Prostate gland (tissue), 2 donors: ENCODE data around the gene MT1F. TPM values are rescaled to one million over a fixed set of nuclear protein-coding genes. Genes with fewer than 3 reads are reported as not detected.
"Not testable (repeated sequence)": the region's sequence is repeated elsewhere in the genome, so short reads cannot be mapped to it uniquely, and the experiment has no call there.

Source experiments
- DNase-seq: peaks from one replicate; pipeline ENCODE4 v3.0.0-alpha.2; 2019; ENCODE audit warnings: low spot score
- H3K27ac ChIP-seq, 2 donors: fragments of 200-600 bp; sonication (generic); 2 replicates each; pipeline ENCODE4 v1.5.1; 2017 to 2019
- H3K27me3 ChIP-seq: fragments of 200-600 bp; sonication (generic); replicated peaks from 2 replicates; pipeline ENCODE4 v1.5.1; 2019; ENCODE audit not compliant: insufficient read depth
- H3K36me3 ChIP-seq, 2 donors: fragments of 200-600 bp; sonication (generic); 1 replicate in 1 of 2; 2 replicates in 1 of 2; pipeline versions ENCODE4 v1.5.1 to v1.8.1; 2017 to 2019
- H3K4me1 ChIP-seq: fragments of 200-600 bp; sonication (generic); replicated peaks from 2 replicates; pipeline ENCODE4 v1.5.1; 2019
- H3K4me3 ChIP-seq, 2 donors: fragments of 200-600 bp; sonication (generic); 2 replicates each; pipeline ENCODE4 v1.5.1; 2017 to 2019
- H3K9me3 ChIP-seq: fragments of 200-600 bp; sonication (generic); 2 replicates; pipeline ENCODE4 v1.5.1; 2017
- CTCF ChIP-seq, 4 experiments: fragments of 200-600 bp in 2 of 4; fragments of 450-650 bp in 2 of 4; sonication (generic) in 2 of 4; IDR thresholded peaks; 1 replicate in 3 of 4; 2 replicates in 1 of 4; pipeline ENCODE4 v1.5.1; 2016 to 2019; ENCODE audit warnings: antibody characterized with exemption in 4 of 4, mild to moderate bottlenecking in 2 of 4, moderate library complexity in 2 of 4
- POLR2A ChIP-seq: fragments of 450-650 bp; IDR thresholded peaks from one replicate; pipeline ENCODE4 v1.6.1; 2016; ENCODE audit warnings: antibody characterized with exemption, mild to moderate bottlenecking
- POLR2AphosphoS5 ChIP-seq: sonication (generic); formaldehyde crosslinking; IDR thresholded peaks from one replicate; pipeline ENCODE4 v1.6.1; 2017; ENCODE audit warnings: antibody characterized with exemption
- WGBS: methylation state at CpG from one replicate; pipeline ENCODE4 v1.1.5; 2018; 5-methylcytosine and 5-hydroxymethylcytosine counted together
- intact Hi-C: fragments of 100-400 bp; cut with DNase I; formaldehyde crosslinking; loops from one replicate; pipeline ENCODE4 v1.14.2; 2022
- total RNA-seq, 2 donors: library from RNA; depleted of rRNA; stranded (reverse); fragments of >200 nt; gene quantifications; one replicate each; pipeline ENCODE4 v1.1.0, GENCODE V29; 2016

MT1F gene
- total RNA-seq, 2 donors from 2014 or later = 18.5 to 37.3 TPM

DNA sequence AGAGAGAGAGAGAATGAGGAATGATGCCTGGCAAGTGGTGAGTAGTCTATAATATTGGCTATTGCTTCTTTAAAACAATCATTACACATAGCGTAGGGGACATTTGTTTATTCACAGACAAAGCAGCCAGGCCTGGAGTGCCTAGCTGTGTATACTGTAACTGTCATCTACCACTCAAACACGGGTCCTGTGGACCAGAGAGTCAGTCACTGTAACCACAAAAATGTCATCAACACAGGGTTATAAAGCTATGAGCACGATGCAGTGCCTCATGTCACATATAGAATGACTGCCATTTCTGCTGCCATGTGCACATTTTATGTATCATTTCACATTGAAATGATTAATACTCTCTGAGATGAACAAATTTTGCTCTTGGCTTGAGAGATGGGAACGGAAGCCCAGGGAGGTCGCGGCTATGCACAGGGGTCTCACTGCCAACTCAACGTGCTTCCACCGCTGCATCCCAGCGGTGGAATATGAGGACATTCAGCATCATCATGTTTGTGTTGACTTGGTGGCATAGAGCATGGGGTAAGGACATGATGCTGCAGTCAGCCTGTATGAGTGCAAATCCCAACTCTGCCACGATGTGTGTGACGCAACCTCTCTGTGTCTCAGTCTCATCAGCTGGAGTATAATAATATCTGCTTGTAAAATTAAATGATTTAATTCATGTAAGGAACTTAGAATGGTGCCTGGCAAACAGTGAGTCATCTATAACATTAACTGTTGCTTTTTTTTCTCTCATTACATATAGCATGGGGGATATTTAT is 15.2 kb downstream of the MT1F start:
- H3K4me1 ChIP-seq = peaks cover 3% of the 10 kb centered on the region
- intact Hi-C loops = no loop called here
- DNase-seq = no peak
- H3K9me3 ChIP-seq = no peaks in the 10 kb centered on the region
- no peaks in the 10 kb centered on the region for H3K36me3 ChIP-seq
- no peaks in the 10 kb centered on the region for H3K27me3 ChIP-seq
- no peak for TF ChIP-seq POLR2AphosphoS5
- no peak for TF ChIP-seq POLR2A
- TF ChIP-seq CTCF (IDR thresholded peaks at IDR 0.05) = no peak
- WGBS = 85% methylated on average over 11 of the region's 11 CpGs
- H3K27ac ChIP-seq = no peak overlapping the region
- H3K4me3 ChIP-seq = no peak overlapping the region

DNA sequence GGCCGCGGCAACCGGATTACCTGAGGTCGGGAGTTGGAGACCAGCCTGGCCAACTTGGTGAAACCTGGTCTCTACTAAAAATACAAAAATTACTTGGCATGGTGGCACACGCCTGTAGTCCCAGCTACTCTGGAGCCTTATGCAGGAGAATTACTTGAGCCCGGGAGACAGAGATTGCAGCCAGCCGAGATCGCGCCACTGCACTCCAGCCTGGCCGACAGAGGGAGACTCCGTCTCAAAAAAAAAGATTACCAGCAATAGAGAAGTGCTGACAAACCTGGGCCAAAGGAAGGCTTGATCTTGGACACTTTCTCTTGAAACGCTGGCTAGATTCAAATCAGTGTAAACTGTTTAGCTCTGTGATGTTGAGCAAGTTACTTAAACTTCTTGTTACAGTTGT is 16.2 kb downstream of the MT1F start:
- WGBS = 46% methylated on average over 12 of the region's 12 CpGs
- Histone ChIP-seq H3K4me1 (no peaks in the 10 kb centered on the region), H3K9me3 (no peaks in the 10 kb centered on the region), H3K36me3 (no peaks in the 10 kb centered on the region), H3K27ac (no peak overlapping the region), H3K27me3 (no peaks in the 10 kb centered on the region), H3K4me3 (no peak overlapping the region)
- peak; percentile 43 to 71 (median 59) for TF ChIP-seq CTCF (IDR thresholded peaks at IDR 0.05)
- no peak for TF ChIP-seq POLR2A
- TF ChIP-seq POLR2AphosphoS5 = peak; percentile 46
- intact Hi-C loops = loop anchor here (2.0 kb wide), 1 partner anchor 27 kb away; no protein-coding TSS in a partner anchor
- peak; percentile 31 for DNase-seq

- not testable (repeated sequence) for H3K9me3 ChIP-seq, H3K4me1 ChIP-seq, H3K36me3 ChIP-seq, H3K27me3 ChIP-seq, DNase-seq, H3K27ac ChIP-seq, H3K4me3 ChIP-seq
- intact Hi-C loops = loop anchor here (2.0 kb wide), 1 partner anchor 26 kb away; no protein-coding TSS in a partner anchor
- WGBS = 90% methylated on average over 6 of the region's 6 CpGs
Measured at GRCh38 chr16:56674570-56674969, 16.8 kb downstream of the MT1F start.

- TF ChIP-seq POLR2AphosphoS5 (no peak), POLR2A (no peak), CTCF (IDR thresholded peaks at IDR 0.05) (no peak)
- no peak overlapping the region for H3K27ac ChIP-seq
- H3K4me3 ChIP-seq = no peak overlapping the region
- H3K9me3 ChIP-seq = no peaks in the 10 kb centered on the region
- no peaks in the 10 kb centered on the region for H3K4me1 ChIP-seq
- intact Hi-C loops = loop anchor here (2.0 kb wide), 1 partner anchor 25 kb away; no protein-coding TSS in a partner anchor
- no peaks in the 10 kb centered on the region for H3K27me3 ChIP-seq
- no peak for DNase-seq
- 12% methylated on average over 32 of the region's 32 CpGs for WGBS
- H3K36me3 ChIP-seq = no peaks in the 10 kb centered on the region
Measured at GRCh38 chr16:56675685-56676210, 18.0 kb downstream of the MT1F start.

DNA sequence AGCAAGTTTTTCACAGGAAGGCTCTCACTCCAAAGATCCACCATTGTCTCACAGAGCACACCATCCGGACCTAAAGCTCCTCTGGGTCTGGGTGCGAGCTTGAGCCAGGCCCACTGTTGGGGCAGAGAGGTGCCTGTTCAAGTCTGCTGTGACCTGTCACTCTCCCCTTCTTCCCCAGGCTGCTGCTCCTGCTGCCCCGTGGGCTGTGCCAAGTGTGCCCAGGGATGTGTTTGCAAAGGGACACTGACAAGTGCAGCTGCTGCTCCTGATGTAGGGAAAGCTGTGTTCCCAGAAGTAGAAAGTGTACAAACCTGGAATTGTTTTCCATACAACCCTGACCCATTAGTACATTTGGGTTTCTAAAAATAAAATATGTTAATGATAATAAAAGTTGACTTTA is 19.7 kb downstream of the MT1F start:
- Histone ChIP-seq H3K27ac (no peak overlapping the region), H3K9me3 (no peaks in the 10 kb centered on the region), H3K4me3 (no peak overlapping the region), H3K27me3 (no peaks in the 10 kb centered on the region), H3K4me1 (no peaks in the 10 kb centered on the region), H3K36me3 (no peaks in the 10 kb centered on the region)
- 78% methylated on average over 3 of the region's 3 CpGs for WGBS
- TF ChIP-seq POLR2A (no peak), CTCF (IDR thresholded peaks at IDR 0.05) (no peak), POLR2AphosphoS5 (no peak)
- DNase-seq = no peak
- intact Hi-C loops = no loop called here
